GM18867 (cell line): ENCODE data around the gene RGS10.
A peak's percentile ranks its signal among the peaks of the same experiment; 100 is the strongest.
"Not testable (repeated sequence)": the region's sequence is repeated elsewhere in the genome, so short reads cannot be mapped to it uniquely, and the experiment has no call there.

Source experiments
- ATAC-seq: cut with Tn5 transposase; IDR thresholded peaks from one replicate; pipeline ENCODE4 v1.9.1; 2021; ENCODE audit warnings: mild to moderate bottlenecking, moderate library complexity; ENCODE audit not compliant: unreplicated experiment

The RGS10 gene, protein sequence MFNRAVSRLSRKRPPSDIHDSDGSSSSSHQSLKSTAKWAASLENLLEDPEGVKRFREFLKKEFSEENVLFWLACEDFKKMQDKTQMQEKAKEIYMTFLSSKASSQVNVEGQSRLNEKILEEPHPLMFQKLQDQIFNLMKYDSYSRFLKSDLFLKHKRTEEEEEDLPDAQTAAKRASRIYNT

DNA sequence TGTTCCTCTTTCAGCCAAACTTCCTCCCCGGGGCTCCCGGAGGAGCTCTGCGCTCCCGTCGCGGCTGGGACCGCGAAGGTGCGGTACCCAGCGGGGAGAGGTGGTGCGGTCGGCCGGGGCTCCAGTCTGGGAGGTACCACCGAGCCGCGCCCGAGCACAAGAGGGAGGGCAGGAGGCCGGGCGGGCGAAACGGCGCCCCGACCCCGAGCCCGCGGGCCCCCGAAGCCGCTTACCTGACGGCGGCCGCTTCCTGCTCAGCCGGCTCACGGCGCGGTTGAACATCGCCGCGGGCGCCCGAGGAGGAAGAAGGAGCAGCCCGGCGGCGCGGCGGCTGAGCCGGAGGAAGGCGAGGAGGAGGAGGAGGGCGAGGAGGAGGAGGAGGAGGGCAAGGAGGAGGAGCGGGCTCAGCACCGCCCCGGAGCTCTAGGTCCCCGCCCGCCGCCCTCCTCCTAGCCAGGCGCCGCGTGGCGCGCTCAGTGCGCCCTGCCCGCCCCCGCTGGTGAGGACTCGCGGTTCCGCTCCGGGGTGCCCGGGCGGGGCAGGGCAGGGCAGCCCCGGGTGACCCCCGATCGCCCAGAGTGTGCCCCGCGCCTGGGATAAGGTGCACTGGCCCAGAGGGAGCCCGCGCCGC, at the start of gene RGS10:
TSS of gene RGS10 (minus strand) at position 363 of the 631 bp plus-strand sequence. CDS start at position 282, 81 bp downstream.
- peak; percentile 82 for ATAC-seq

DNA sequence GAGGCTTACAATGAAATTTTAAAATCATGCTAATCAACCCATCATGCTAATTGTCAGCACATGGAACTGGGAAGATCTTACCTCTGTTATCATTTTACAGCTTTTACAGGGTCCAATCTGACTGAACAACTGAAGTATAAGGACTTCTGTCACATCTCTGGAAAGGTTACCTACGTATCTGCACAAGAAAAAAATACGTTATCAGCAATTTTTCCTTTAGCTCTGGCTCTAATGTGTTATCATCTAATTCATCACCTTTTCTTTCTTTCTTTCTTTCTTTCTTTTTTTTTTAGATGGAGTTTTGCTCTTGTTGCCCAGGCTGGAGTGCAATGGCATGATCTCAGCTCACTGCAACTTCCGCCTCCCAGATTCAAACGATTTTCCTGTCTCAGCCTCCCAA, 45.6 kb upstream of the RGS10 start:
- no peak for ATAC-seq

DNA sequence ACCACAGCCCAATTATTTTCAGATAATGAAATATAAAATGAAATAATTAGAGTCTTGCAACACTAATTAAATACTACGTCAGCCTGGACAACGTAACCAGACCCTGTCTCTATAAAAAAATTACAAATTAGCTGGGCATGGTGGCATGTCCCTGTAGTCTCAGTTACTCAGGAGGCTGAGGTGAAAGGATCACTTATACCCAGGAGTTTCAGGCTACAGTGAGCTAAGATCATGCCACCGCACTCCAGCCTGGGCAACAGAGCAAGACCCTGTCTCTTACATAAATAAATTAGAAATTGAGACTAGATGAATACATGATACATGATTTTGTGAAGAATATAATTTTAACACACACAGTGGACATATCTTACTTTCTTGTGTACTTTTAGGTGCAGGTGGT, 35.8 kb upstream of the RGS10 start:
- no peak for ATAC-seq

DNA sequence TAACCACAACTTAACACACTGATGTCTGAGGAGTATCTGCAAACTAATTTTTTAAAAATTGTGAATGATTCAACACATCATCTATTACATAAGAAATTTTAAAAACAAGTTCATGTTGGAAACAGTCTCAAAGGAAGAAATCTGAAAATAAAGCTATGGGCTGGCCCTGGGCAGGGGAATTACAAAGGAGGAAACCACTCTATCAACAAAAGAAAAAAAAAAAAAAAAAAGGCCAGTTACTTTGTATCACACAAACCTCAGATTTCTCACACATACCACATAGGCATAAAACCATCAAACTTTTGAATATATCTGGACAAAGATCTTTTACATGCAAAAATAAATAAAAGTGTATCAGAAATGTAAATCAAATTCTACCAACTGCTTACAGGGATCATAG, 33.5 kb upstream of the RGS10 start:
- no peak for ATAC-seq

DNA sequence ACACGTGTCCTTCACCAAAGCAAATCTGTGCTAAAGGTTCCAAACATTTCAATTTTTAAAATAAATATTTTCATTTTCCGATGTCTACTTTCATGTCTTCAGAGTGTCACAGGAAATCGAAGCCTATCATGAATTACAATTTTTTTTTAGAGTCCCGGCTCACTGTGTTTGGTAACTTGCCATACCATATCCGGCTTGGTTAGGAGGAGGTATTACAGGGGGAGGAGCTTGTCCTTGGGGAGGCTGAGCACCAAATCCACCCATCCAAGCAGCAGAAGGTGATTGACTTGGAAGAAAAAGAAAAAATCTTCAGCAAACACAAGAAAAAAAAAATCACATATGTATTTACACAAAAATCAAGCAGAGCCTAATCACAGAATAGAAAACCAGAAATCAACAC, 33.0 kb upstream of the RGS10 start:
- no peak for ATAC-seq

DNA sequence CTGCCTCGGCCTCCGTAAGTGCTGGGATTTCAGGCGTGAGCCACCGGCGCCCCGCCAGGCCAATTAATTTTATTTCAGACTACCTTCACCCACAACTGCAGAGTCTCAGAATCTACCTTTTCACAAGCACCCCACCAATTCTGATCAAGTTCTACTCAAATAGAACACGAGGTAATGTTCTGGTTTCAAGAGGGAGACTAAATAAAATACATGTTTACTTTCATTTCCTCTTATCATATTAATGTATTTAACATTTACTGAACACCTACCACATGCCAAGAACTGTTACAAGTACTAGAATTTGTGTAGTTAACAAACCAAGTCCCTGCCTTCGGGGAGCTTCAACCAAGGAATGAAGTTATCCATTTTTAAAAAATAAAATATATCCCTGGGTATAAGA, 25.5 kb upstream of the RGS10 start:
- ATAC-seq, result peak; percentile 37

DNA sequence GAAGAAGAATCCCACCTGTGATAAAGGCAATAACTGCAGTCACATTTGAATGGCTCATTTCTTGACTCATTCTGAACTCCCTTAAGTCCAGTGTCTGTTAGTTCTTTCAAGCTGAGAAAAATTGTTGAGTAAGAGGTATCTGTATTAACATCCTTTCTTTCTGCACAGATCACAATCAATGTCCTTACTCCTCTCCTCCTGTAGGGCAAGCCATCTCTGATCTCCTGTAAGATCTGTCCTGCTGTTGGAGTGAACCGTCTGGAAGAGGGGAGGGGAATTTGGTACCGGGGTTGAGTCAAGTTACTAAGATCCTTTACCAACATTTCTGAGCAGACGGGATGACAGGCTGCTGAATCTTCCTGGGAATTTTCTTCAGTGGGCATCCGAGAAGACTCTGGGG, 19.6 kb upstream of the RGS10 start:
- ATAC-seq, result no peak

DNA sequence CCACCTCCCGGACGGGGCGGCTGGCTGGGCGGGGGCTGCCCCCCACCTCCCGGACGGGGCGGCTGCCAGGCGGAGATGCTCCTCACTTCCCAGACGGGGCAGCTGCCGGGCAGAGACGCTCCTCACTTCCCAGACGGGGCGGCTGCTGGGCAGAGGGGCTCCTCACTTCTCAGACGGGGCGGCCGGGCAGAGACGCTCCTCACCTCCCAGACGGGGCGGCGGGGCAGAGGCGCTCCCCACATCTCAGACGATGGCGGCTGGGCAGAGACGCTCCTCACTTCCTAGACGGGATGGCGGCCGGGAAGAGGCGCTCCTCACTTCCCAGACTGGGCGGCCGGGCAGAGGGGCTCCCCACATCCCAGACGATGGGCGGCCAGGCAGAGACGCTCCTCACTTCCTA, 17.0 kb upstream of the RGS10 start:
- not testable (repeated sequence) for ATAC-seq

DNA sequence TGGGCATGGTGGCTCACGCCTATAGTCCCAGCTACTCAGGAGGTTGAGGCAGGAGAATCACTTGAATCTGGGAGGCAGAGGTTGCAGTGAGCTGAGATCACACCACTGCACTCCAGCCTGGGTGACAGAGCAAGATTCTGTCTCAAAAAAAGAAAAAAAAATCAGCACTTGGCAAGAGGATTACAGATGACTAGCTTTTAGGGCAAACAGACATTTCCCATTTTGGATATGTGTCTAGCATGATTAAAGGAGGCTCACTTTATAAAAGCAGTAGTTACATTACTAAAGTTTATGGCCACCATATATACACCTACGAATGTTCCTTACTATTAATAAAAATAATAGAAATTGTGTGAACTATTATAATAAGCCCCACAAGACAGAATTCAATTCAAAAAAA, 13.6 kb upstream of the RGS10 start:
- ATAC-seq, result not testable (repeated sequence)

DNA sequence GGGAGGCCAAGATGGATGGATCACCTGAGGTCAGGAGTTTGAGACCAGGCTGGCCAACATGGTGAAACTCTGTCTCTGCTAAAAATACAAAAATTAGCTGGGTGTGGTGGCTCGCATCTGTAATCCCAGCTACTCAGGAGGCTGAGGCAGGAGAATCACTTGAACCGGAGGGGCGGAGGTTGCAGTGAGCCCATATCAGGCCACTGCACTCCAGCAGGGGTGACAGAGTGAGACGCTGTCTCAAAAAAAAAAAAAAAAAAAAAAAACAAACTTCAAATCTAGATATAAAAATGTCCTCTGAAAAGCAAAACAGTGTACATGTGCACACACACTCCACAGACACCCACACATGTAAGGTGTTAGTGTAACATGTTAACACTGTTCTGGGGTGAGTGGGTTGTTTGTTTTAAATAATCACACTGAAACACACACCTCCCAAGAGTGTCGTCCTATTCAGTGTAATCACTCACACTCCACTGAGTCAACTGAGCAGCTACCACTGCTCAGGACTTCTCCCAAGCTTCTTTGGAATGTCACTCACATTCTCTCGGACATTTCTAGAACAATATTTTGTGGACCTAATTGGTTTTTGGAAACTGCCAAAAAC, 12.8 kb upstream of the RGS10 start:
- ATAC-seq, result no peak

DNA sequence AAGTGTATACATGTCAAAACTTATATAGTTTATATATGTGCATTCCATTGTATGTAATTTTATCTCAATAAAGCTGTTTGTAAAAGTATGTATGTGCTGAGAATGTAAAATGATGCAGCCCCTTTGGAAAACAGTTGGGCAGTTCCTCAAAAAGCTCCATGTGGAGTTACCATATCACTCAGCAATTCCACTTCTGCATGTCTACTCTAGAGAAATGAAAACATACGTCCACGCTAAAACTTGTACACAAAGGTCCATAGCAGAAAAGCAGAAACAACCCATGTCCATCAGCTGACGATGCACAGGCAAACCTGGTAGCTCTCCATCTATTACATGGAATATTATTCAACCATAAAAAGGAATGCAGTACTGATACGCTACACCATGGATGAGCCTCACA, 8.3 kb upstream of the RGS10 start:
- no peak for ATAC-seq

DNA sequence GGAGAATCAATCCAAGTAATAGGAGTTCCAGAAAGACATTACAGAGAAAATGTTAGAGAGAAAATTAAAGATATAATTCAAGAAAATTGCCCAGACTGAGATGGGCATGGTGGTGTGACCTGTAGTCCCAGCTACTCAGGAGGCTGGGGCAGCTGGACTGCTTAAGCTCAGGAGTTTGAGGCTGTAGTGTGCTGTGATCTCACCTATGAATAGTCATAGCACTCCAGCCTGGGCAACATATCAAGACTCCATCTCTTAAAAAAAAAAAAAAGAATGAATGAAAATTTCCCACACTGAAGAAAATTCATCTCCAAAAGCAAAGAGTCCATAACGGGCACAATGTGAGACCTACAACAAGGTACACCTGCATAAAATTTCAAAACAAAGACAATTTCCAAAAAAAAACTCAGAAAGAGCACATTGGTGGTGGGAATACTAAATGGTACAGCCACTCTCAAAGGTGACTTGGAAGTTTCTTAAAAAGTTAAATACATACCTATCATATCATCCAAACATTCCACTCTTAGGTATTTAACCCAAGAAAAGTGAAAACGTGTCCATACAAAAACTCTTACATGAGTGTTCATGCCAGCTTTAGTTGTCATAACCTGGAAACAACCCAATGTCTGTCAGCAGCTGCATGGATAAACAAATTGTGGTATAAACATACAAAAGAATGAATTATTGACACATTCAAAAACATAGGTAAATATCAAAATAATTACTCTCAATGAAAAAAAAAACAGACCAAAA, 6.9 kb upstream of the RGS10 start:
- ATAC-seq, result no peak

DNA sequence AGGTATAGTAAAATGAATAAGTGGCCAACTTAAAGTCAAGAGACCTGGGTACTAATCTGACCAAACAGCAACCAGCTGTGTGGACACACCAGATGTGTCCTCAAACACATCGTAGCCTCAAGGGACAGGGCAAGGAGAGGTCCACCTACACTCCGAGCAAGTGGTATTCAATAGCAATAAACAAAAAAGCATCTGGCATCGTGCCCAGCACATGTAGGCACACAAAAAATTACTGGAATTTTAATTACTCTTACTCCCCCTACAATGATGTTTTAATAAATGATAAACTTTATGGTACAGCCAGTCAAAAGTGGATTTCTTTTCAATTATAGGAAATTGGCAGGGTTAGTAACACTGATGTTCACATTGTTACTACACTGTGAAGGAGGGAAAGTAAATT, 3.5 kb upstream of the RGS10 start:
- no peak for ATAC-seq

DNA sequence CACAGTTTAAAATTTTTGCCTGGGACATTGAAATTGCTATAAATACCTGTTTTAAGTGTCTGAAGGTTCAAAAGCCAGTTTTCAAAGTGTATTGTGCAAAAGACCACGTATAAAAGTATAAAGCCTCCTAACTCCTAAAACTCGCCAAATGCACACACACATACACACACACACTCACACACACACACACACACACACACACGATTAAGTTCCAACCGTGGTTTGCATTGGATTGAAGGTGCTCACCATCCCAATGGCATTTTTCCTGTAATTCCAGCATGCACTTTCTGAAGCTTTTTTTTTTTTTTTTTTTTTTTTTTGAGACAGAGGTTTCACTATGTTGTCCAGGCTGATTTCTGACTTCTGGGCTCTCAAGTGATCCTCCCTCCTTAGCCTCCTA, 2.8 kb upstream of the RGS10 start:
- no peak for ATAC-seq

DNA sequence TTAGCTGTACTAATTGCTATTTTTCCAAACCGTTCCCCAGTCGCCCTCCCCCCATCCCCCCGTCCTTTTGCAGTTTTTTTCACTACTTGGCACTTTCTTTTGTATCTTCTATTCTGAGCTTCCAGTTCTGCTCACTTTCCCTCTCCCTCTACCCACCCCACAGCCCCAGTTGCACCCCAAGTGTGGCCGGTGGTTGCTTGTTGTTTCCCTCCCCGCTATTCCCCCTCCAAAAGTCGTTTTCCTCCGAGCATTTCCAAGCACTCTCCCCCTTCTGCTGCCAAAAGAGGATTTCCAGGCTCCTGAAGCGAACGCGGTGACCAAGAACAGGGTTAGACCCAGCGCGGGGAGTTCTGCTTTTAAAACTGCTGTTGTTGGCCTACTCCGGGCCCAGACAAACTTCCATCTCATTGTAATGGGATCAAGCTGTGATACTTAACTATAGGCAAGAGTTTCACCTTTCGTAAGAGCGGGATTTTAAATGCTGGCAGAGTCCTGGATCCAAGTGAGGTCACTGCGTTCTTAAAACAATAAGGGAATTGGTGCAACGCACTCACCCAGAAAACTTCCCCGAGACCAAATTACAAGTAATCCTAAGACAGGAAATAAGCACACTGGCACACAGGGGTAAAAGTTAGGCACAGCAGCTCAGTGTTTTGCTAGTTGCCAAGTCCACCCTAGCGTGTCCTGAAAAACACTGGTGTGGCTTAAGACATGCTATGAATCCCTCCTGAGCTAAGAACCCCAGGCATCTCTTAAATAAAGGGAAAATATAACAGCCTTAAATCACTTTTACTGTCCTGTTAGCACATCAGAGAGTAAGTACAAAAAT, 1.5 kb upstream of the RGS10 start:
- ATAC-seq, result no peak

DNA sequence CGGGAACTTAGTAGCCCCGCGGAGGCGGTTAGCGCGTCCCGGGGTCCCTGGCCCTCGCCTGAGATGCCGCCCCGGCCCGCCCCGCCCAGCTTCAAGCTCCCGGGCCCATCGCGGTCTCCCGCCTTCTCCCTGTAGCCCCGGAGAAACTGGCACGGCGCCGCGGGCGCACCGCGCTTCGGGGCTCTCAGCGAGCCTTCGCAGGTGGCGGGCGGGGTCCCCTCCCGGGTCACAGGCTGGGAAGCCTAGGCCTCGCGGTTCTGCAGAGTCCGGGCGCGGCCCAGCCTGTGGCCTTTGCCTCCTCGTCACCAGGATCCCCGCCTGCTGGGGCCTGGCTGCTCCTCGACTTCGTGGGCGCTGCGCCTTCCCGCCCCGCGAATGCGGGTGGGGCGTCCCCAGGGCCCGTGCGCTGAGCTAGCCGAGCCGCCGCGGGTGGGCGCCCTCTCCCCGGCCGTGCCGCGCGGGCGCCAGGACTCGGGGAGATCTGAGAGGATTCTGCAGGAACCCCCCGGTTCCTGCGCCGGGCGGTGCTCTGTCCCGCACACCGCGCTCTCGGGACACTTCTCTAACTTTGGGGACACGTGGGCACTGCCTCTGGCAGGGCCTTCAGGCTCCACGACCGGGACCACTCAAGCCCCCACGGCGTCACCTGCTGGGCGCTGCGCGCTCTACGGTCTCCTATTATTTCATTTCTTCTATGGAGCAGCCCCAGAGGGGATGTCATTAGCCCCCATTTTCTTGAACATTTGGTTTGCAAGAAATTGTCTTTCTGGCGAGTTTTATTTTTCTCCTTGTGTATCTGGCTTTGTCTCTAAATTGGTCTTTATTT, 682 bp upstream of the RGS10 start:
- ATAC-seq, result peak; percentile 44

DNA sequence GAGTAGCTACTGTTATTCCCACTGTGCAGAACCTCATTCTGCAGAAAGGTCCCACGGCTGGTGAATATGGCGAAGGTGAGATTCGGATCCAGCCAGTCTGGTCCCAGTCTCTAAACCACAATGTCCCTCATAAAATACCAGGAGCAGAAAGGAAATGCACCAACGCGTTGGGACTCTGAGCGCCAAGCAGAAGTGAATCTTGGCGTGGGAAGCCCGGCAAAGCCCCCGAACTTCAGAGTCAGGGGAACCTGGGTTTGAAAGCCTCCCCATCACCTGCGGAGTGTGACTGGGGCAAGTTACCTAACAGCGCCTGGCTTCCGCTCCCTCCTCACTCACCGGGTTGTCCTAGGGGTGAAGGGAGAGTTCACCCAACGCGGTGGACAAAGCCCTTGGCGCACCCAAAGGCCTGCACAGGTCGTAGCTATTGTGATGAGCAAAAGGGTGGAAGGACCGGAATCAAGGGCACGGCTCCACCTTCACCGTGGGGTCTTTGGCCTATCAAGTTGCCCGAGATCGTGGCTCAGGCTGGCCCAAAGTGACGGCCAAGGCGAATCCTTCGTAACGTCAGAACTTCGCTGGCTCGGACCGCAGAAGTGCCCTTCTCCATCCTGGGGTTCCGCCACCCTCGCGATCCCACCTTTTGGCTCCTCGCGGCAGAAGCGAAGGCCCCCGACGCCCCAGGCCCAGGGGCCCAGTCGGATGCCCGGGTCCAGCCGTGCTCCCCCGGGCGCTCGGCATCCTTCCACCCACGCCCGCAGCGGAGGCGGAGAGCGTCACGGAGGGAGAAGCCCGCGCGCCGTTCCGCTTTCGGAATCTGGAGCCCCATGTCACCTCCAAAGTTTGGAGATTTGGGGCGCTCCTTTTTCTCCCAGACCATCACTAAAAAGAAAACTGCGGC, 811 bp downstream of the RGS10 start:
- ATAC-seq, result peak; percentile 22

DNA sequence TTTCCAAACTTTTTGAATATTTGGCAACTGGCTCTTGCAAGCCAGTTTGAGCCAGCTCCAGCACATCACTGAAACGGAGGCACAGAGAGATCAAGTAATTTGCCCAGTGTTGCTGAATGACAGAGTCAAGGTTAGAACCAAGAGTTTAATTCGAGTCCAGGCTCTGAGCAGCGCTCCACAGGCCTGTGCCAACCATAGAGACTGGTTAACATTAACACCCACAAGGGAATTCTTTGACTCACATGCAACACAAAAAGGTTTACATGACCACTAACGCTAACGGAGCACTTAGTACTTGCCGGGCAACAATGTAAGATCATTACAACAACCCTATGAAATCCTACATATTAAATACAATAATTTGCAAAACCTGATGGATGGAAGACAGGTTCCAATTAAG, 1.5 kb downstream of the RGS10 start:
- ATAC-seq, result no peak

DNA sequence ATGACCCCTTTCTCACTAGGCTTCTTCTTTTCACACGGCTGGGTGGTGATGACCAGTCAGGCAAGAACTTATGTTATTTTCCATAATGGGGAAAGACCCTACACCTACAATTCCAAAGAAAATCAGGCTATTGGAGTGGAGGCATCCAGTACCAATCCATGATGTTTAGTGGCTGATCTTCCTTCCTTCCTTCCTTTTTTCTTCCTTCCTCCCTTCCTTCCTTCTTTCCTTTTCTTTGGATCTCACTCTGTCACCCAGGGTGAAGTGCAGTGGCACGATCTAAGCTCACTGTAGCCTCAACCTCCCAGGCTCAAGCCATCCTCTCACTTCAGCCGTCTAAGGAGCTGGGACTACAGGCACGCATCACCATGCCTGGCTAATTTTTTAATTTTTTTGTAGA, 2.5 kb downstream of the RGS10 start:
- no peak for ATAC-seq
